Measurements from ENCODE around the gene ABLIM3.

GRCh38 chr5:149256451-149256850, 115.2 kb downstream of the ABLIM3 start:
- TF ChIP-seq CTCF (IDR thresholded peaks at IDR 0.05), result no peak
- no peak for TF ChIP-seq POLR2A (IDR thresholded peaks at IDR 0.05)

Data from thyroid gland (tissue), 4 donors.